Left ventricle myocardium inferior (tissue), 1 donor: Measurements from ENCODE around the gene TESK2. TPM values are rescaled to one million over a fixed set of nuclear protein-coding genes. Genes with fewer than 3 reads are reported as not detected.

Experiments used
- DNase-seq: peaks from one replicate; pipeline ENCODE4 v3.0.0-alpha.2; 2020
- H3K27ac ChIP-seq: fragments of 200-600 bp; replicated peaks from 2 replicates; pipeline ENCODE4 v1.8.0; 2021
- H3K27me3 ChIP-seq: fragments of 200-600 bp; 2 replicates; pipeline ENCODE4 v1.8.0; 2021; ENCODE audit warnings: low read depth
- H3K36me3 ChIP-seq: fragments of 200-600 bp; 2 replicates; pipeline ENCODE4 v1.8.0; 2021
- H3K4me1 ChIP-seq: fragments of 200-600 bp; 2 replicates; pipeline ENCODE4 v1.8.0; 2021
- H3K4me3 ChIP-seq: fragments of 200-600 bp; 2 replicates; pipeline ENCODE4 v1.8.0; 2021; ENCODE audit warnings: mild to moderate bottlenecking, moderate library complexity
- H3K9me3 ChIP-seq: fragments of 200-600 bp; replicated peaks from 2 replicates; pipeline ENCODE4 v1.8.0; 2021
- intact Hi-C: fragments of 100-400 bp; cut with micrococcal nuclease; formaldehyde crosslinking; loops from one replicate; pipeline ENCODE4 v1.11.0; 2022
- total RNA-seq: library from RNA; stranded (reverse); fragmentation: NEBNext Ultra II Directional; extraction: Animal tissue kit (Norgen Biotek cat#: 25700); gene quantifications from one replicate; pipeline ENCODE4 v1.2.1, GENCODE V29; 2021
- TF ChIP-seq, protein P1 (sequence below): fragments of 200-600 bp; IDR thresholded peaks from 2 replicates; pipeline ENCODE4 v1.8.0; 2021; ENCODE audit warnings: antibody characterized with exemption, mild to moderate bottlenecking, borderline replicate concordance
- donor health status: DM: no; HTN: yes; CAD: no; lungs with severe emphysema.

Gene TESK2
- total RNA-seq, 1 donor from 2014 or later = 1.4 TPM

DNA sequence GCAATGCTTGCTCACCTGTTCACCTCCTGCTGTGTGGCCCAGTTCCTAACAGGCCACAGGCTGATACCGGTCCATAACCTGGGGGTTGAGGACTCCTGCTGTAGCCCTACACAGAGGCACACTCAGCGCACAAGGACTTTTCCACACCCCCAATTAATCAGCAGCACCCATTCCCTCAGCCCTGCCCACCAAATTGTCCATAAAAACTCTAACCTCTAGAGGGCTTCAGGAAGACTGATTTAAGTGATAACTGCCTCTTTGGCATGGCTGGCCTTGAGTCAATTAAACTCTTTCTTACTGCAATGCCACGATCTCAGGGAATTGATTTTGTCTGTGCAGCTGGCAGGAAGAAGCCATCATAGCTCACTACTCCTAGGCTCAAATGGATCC, 79.5 kb downstream of the TESK2 start:
- TF ChIP-seq, protein P1, sequence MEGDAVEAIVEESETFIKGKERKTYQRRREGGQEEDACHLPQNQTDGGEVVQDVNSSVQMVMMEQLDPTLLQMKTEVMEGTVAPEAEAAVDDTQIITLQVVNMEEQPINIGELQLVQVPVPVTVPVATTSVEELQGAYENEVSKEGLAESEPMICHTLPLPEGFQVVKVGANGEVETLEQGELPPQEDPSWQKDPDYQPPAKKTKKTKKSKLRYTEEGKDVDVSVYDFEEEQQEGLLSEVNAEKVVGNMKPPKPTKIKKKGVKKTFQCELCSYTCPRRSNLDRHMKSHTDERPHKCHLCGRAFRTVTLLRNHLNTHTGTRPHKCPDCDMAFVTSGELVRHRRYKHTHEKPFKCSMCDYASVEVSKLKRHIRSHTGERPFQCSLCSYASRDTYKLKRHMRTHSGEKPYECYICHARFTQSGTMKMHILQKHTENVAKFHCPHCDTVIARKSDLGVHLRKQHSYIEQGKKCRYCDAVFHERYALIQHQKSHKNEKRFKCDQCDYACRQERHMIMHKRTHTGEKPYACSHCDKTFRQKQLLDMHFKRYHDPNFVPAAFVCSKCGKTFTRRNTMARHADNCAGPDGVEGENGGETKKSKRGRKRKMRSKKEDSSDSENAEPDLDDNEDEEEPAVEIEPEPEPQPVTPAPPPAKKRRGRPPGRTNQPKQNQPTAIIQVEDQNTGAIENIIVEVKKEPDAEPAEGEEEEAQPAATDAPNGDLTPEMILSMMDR = no peak
- H3K4me3 ChIP-seq = no peak overlapping the region
- H3K9me3 ChIP-seq = no peaks in the 10 kb centered on the region
- H3K27me3 ChIP-seq = no peaks in the 10 kb centered on the region
- no peaks in the 10 kb centered on the region for H3K4me1 ChIP-seq
- intact Hi-C loops = no loop called here
- no peaks in the 10 kb centered on the region for H3K36me3 ChIP-seq
- no peak for DNase-seq
- no peak overlapping the region for H3K27ac ChIP-seq

DNA sequence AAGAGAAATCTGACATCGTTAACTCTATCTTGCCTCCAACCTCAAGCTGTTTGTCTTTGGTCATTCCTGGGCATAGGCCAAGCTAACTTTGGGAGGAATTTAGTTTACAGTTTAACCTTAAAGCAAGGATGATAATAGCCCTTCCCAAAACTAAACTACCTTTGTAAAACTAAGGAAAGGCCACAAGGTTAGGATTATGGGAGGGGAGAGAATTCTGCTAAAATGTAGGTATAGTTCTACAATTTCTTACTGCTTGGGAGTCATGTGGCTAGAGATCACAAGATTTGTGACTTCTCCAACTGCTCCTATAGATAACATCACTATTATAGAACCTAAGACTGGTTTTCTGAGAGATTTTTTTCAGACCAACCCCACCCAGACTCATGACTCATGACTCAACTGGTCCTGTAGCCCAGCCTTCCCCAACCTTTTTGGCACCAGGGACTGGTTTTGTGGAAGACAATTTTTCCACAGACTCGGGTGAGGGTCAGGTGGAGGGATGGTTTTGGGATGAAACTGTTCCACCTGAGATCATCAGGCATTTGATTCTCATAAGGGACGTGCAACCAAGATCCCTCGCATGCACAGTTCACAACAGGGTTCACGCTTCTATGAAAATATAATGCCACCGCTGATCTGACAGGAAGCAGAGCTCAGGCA, 80.0 kb downstream of the TESK2 start:
- H3K4me3 ChIP-seq = no peak overlapping the region
- intact Hi-C loops = no loop called here
- H3K4me1 ChIP-seq = no peaks in the 10 kb centered on the region
- H3K36me3 ChIP-seq = no peaks in the 10 kb centered on the region
- TF ChIP-seq, protein P1 = no peak
- H3K27me3 ChIP-seq = no peaks in the 10 kb centered on the region
- DNase-seq = no peak
- no peak overlapping the region for H3K27ac ChIP-seq
- H3K9me3 ChIP-seq = no peaks in the 10 kb centered on the region

DNA sequence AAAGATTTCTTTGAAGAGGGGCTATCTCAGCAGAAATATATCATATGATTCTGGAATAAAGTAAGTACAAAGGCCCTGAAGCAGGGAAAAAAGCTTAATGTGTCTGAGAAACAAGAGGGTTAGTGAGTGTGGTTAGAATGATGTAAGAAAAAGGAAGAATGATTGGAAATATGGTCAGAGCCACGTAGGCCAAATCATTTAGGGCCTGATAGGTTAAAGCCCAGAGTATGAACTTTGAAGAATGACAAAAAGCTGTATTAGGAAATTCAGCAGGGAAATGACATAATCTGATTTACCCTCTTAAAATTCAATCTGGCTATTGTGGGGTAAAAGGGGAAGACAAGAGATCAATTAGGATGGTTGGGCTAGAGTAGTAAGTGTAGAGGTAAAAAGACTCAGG, 81.7 kb downstream of the TESK2 start:
- H3K9me3 ChIP-seq = no peaks in the 10 kb centered on the region
- TF ChIP-seq, protein P1 = no peak
- intact Hi-C loops = no loop called here

DNA sequence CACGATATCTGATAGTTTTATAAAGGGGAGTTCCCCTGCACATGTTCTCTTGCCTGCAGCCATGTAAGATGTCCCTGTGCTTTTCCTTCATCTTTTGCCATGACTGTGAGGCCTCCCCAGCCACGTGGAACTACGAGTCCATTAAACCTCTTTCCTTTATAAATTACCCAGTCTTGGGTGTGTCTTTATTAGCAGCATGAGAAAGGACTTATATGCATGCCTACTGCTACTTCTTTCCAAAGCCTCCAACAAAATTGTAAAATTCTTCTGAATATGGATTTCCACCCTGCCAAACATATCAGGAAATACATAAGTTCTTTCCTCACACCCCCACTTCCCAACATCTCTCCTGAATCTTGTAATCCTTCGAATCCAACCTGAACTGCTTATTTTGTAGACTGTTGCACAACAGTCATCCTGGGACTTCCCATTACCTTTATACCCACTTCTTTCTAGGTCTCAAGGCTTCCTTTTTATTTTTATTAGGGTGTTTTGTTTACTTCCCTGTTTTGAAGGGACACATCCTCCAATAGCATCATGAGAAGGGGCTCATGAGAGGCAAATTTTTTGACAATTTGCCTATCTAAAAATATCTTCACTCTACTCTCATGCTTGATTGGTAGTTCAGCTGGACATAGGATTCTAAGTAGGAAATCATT, 83.2 kb downstream of the TESK2 start:
- TF ChIP-seq, protein P1 = no peak
- no peaks in the 10 kb centered on the region for H3K4me1 ChIP-seq
- H3K27ac ChIP-seq = no peak overlapping the region
- no peaks in the 10 kb centered on the region for H3K27me3 ChIP-seq
- no peak overlapping the region for H3K4me3 ChIP-seq
- intact Hi-C loops = no loop called here
- no peaks in the 10 kb centered on the region for H3K36me3 ChIP-seq
- no peak for DNase-seq
- H3K9me3 ChIP-seq = no peaks in the 10 kb centered on the region

More for the DNA sequence above, 81.7 kb downstream of the TESK2 start:
- Histone ChIP-seq H3K4me1 (no peaks in the 10 kb centered on the region), H3K4me3 (no peak overlapping the region), H3K27ac (no peak overlapping the region), H3K36me3 (no peaks in the 10 kb centered on the region), H3K27me3 (no peaks in the 10 kb centered on the region)
- no peak for DNase-seq

DNA sequence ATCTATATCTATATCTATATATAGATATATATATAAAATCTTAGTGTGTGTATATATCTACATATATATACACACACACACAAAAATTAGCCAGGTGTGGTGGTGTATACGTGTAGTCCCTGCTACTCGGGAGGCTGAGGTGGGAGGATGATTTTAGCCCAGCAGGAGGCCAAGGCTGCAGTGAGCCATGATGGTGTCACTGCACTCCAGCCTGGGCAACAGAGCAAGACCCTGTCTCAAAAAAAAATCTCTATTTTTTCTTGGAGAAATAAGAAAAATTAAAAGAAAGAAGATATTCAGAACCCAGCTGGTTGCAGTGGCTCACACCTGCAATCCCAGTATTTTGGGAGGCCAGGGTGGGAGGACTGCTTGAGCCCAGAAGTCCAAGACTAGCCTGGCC, 85.3 kb downstream of the TESK2 start:
- intact Hi-C loops = no loop called here
- Histone ChIP-seq H3K27me3 (no peaks in the 10 kb centered on the region), H3K4me1 (no peaks in the 10 kb centered on the region), H3K27ac (no peak overlapping the region), H3K36me3 (no peaks in the 10 kb centered on the region), H3K4me3 (no peak overlapping the region), H3K9me3 (no peaks in the 10 kb centered on the region)
- DNase-seq = no peak
- TF ChIP-seq, protein P1 = no peak
